Measurements from ENCODE around the gene UBA6.
"Not testable (repeated sequence)": the region's sequence is repeated elsewhere in the genome, so short reads cannot be mapped to it uniquely, and the experiment has no call there.

- not testable (repeated sequence) for TF ChIP-seq L3MBTL2 (conservative IDR thresholded peaks at IDR 0.05); TARDBP (IDR thresholded peaks at IDR 0.05); ZNF384 (IDR thresholded peaks at IDR 0.05); SP1 (IDR thresholded peaks at IDR 0.05); FOXA1 (IDR thresholded peaks at IDR 0.05); FOXK2 (IDR thresholded peaks at IDR 0.05); BHLHE40 (IDR thresholded peaks at IDR 0.05; ENCODE audit: borderline replicate concordance); ARNT (IDR thresholded peaks at IDR 0.05); FOXM1 (IDR thresholded peaks at IDR 0.05; ENCODE audit: borderline replicate concordance); SUZ12 (IDR thresholded peaks at IDR 0.05); CTBP1 (IDR thresholded peaks at IDR 0.05; ENCODE audit: borderline replicate concordance); HDGF (IDR thresholded peaks at IDR 0.05; ENCODE audit: borderline replicate concordance); PKNOX1 (IDR thresholded peaks at IDR 0.05)
These were observed 64.0 kb downstream of the UBA6 start for GRCh38 chr4:67636978-67637377.

All from HEK293T (cell line).